ENCODE measurements around the gene ALK.

Gene ALK

GRCh38 chr2:29549069-29549380 lies 372.4 kb downstream of the ALK start:
- TF ChIP-seq EGR1 (IDR thresholded peaks at IDR 0.05) (no peak), TEAD4 (IDR thresholded peaks at IDR 0.05) (no peak), YY1 (IDR thresholded peaks at IDR 0.05; ENCODE audit: low read depth) (no peak), USF1 (IDR thresholded peaks at IDR 0.05) (no peak), TAF1 (IDR thresholded peaks at IDR 0.05; ENCODE audit: low read depth) (no peak), ZBTB7A (IDR thresholded peaks at IDR 0.05; ENCODE audit: low read depth) (no peak), CREB1 (IDR thresholded peaks at IDR 0.05; ENCODE audit: low read depth) (no peak), EP300 (IDR thresholded peaks at IDR 0.05; ENCODE audit: borderline replicate concordance) (no peak), MAX (IDR thresholded peaks at IDR 0.05) (no peak), REST (IDR thresholded peaks at IDR 0.05; ENCODE audit: low read depth) (no peak)

- no peak for TF ChIP-seq TAF1 (IDR thresholded peaks at IDR 0.05; ENCODE audit: low read depth)
- no peak for TF ChIP-seq USF1 (IDR thresholded peaks at IDR 0.05)
- TF ChIP-seq YY1 (IDR thresholded peaks at IDR 0.05; ENCODE audit: low read depth): no peak
- TF ChIP-seq NFIC (IDR thresholded peaks at IDR 0.05): no peak
- TF ChIP-seq MAX (IDR thresholded peaks at IDR 0.05): no peak
- TF ChIP-seq FOXM1 (IDR thresholded peaks at IDR 0.05; ENCODE audit: borderline replicate concordance, low read depth): no peak
- TF ChIP-seq EP300 (IDR thresholded peaks at IDR 0.05; ENCODE audit: borderline replicate concordance): no peak
- no peak for TF ChIP-seq REST (IDR thresholded peaks at IDR 0.05; ENCODE audit: low read depth)
- TF ChIP-seq CEBPB (IDR thresholded peaks at IDR 0.05): no peak
- TF ChIP-seq EGR1 (IDR thresholded peaks at IDR 0.05): no peak
- no peak for TF ChIP-seq RAD21 (IDR thresholded peaks at IDR 0.05; ENCODE audit: low read depth)
- no peak for TF ChIP-seq CREB1 (IDR thresholded peaks at IDR 0.05; ENCODE audit: low read depth)
- no peak for TF ChIP-seq TEAD4 (IDR thresholded peaks at IDR 0.05)
- TF ChIP-seq TCF12 (IDR thresholded peaks at IDR 0.05; ENCODE audit: low read depth): no peak
These were observed 376.5 kb downstream of the ALK start for GRCh38 chr2:29544917-29545316.

- TF ChIP-seq NFIC (IDR thresholded peaks at IDR 0.05) (no peak), USF1 (IDR thresholded peaks at IDR 0.05) (no peak), REST (IDR thresholded peaks at IDR 0.05; ENCODE audit: low read depth) (no peak), ZBTB7A (IDR thresholded peaks at IDR 0.05; ENCODE audit: low read depth) (no peak), TCF12 (IDR thresholded peaks at IDR 0.05; ENCODE audit: low read depth) (no peak), TAF1 (IDR thresholded peaks at IDR 0.05; ENCODE audit: low read depth) (no peak), EP300 (IDR thresholded peaks at IDR 0.05; ENCODE audit: borderline replicate concordance) (no peak), EGR1 (IDR thresholded peaks at IDR 0.05) (no peak), YY1 (IDR thresholded peaks at IDR 0.05; ENCODE audit: low read depth) (no peak), TEAD4 (IDR thresholded peaks at IDR 0.05) (no peak), FOXM1 (IDR thresholded peaks at IDR 0.05; ENCODE audit: borderline replicate concordance, low read depth) (no peak), RAD21 (IDR thresholded peaks at IDR 0.05; ENCODE audit: low read depth) (no peak), CEBPB (IDR thresholded peaks at IDR 0.05) (no peak), CREB1 (IDR thresholded peaks at IDR 0.05; ENCODE audit: low read depth) (no peak), MAX (IDR thresholded peaks at IDR 0.05) (no peak)
These were observed 377.4 kb downstream of the ALK start for GRCh38 chr2:29544031-29544430.

- TF ChIP-seq EGR1 (IDR thresholded peaks at IDR 0.05): no peak
- no peak for TF ChIP-seq USF1 (IDR thresholded peaks at IDR 0.05)
- TF ChIP-seq TCF12 (IDR thresholded peaks at IDR 0.05; ENCODE audit: low read depth): no peak
- no peak for TF ChIP-seq RAD21 (IDR thresholded peaks at IDR 0.05; ENCODE audit: low read depth)
- TF ChIP-seq TEAD4 (IDR thresholded peaks at IDR 0.05): no peak
- no peak for TF ChIP-seq REST (IDR thresholded peaks at IDR 0.05; ENCODE audit: low read depth)
- no peak for TF ChIP-seq YY1 (IDR thresholded peaks at IDR 0.05; ENCODE audit: low read depth)
- TF ChIP-seq CREB1 (IDR thresholded peaks at IDR 0.05; ENCODE audit: low read depth): no peak
- no peak for TF ChIP-seq CEBPB (IDR thresholded peaks at IDR 0.05)
- no peak for TF ChIP-seq NFIC (IDR thresholded peaks at IDR 0.05)
- no peak for TF ChIP-seq FOXM1 (IDR thresholded peaks at IDR 0.05; ENCODE audit: borderline replicate concordance, low read depth)
- no peak for TF ChIP-seq ZBTB7A (IDR thresholded peaks at IDR 0.05; ENCODE audit: low read depth)
- TF ChIP-seq EP300 (IDR thresholded peaks at IDR 0.05; ENCODE audit: borderline replicate concordance): no peak
These were observed 386.2 kb downstream of the ALK start for GRCh38 chr2:29535188-29535587.

Data from Ishikawa (cell line).